Mesenchymal stem cell (in vitro differentiated cells and primary cell): ENCODE data around the gene C1QB.
A peak's percentile ranks its signal among the peaks of the same experiment; 100 is the strongest.

ENCODE experiments used
- DNase-seq: peaks from one replicate; pipeline ENCODE4 v3.0.0-alpha.2; 2013
- H2AFZ ChIP-seq: one replicate; pipeline ENCODE4 v1.6.1; 2013; ENCODE audit warnings: low read depth, mild to moderate bottlenecking, control low read depth, inconsistent platforms, low read length, moderate library complexity
- H2AK5ac ChIP-seq: 2 replicates; pipeline ENCODE4 v1.6.1; 2013; ENCODE audit warnings: low read length, moderate library complexity, mild to moderate bottlenecking, inconsistent platforms; ENCODE audit not compliant: severe bottlenecking
- H2BK120ac ChIP-seq: one replicate; pipeline ENCODE4 v1.6.1; 2013; ENCODE audit warnings: low read depth, mild to moderate bottlenecking, inconsistent platforms, low read length, moderate library complexity
- H2BK12ac ChIP-seq, 2 experiments: one replicate each; pipeline ENCODE4 v1.6.1; 2013; ENCODE audit warnings: inconsistent platforms in 2 of 2, low read length in 2 of 2, mild to moderate bottlenecking in 2 of 2, moderate library complexity in 2 of 2, control low read depth in 1 of 2
- H2BK15ac ChIP-seq: one replicate; pipeline ENCODE4 v1.6.1; 2013; ENCODE audit warnings: mild to moderate bottlenecking, low read depth, inconsistent platforms; ENCODE audit not compliant: poor library complexity, severe bottlenecking
- H2BK5ac ChIP-seq: 2 replicates; pipeline ENCODE4 v1.6.1; 2013; ENCODE audit warnings: low read depth, mild to moderate bottlenecking, low read length, control low read depth, inconsistent platforms; ENCODE audit not compliant: poor library complexity, severe bottlenecking
- H3K14ac ChIP-seq, 2 experiments: one replicate each; pipeline ENCODE4 v1.6.1; 2013; ENCODE audit warnings: inconsistent platforms in 2 of 2, low read length in 2 of 2, control low read depth in 1 of 2, mild to moderate bottlenecking in 1 of 2, moderate library complexity in 1 of 2
- H3K18ac ChIP-seq, 2 experiments: one replicate each; pipeline ENCODE4 v1.6.1; 2013; ENCODE audit warnings: inconsistent platforms in 2 of 2, low read length in 2 of 2, control low read depth in 1 of 2, low read depth in 1 of 2, mild to moderate bottlenecking in 1 of 2
- H3K23ac ChIP-seq, 2 experiments: one replicate each; pipeline ENCODE4 v1.6.1; 2013; ENCODE audit warnings: inconsistent platforms in 2 of 2, low read length in 2 of 2, mild to moderate bottlenecking in 2 of 2, moderate library complexity in 2 of 2, control low read depth in 1 of 2
- H3K27ac ChIP-seq: 2 replicates; pipeline ENCODE4 v1.5.1; 2013; ENCODE audit warnings: mild to moderate bottlenecking, moderate library complexity, low read length, control low read depth, inconsistent platforms; ENCODE audit not compliant: poor library complexity, severe bottlenecking
- H3K27me3 ChIP-seq, 2 experiments: 2 replicates each; pipeline versions ENCODE4 v1.6.1 to v1.7.0; 2013; ENCODE audit warnings: low read length in 2 of 2, mild to moderate bottlenecking in 2 of 2, moderate library complexity in 2 of 2, control low read depth in 1 of 2, inconsistent platforms in 1 of 2; ENCODE audit not compliant: control insufficient read depth in 1 of 2, insufficient read depth in 1 of 2
- H3K36me3 ChIP-seq, 2 experiments: 2 replicates each; pipeline versions ENCODE4 v1.6.1 to v1.7.0; 2013; ENCODE audit warnings: low read length in 2 of 2, control low read depth in 1 of 2, inconsistent platforms in 1 of 2, low read depth in 1 of 2, mild to moderate bottlenecking in 1 of 2; ENCODE audit not compliant: insufficient read depth in 2 of 2, control insufficient read depth in 1 of 2
- H3K4ac ChIP-seq, 2 experiments: one replicate each; pipeline ENCODE4 v1.6.1; 2013; ENCODE audit warnings: inconsistent platforms in 2 of 2, low read length in 2 of 2, mild to moderate bottlenecking in 2 of 2, moderate library complexity in 2 of 2, control low read depth in 1 of 2, low read depth in 1 of 2
- H3K4me1 ChIP-seq: 2 replicates; pipeline ENCODE4 v1.6.1; 2013; ENCODE audit warnings: low read depth, low read length, control low read depth; ENCODE audit not compliant: control insufficient read depth, insufficient read depth
- H3K4me2 ChIP-seq: 2 replicates; pipeline ENCODE4 v1.6.1; 2013; ENCODE audit warnings: low read length, mild to moderate bottlenecking, inconsistent platforms; ENCODE audit not compliant: poor library complexity, severe bottlenecking
- H3K4me3 ChIP-seq, 2 experiments: 2 replicates each; pipeline versions ENCODE4 v1.5.1 to v1.7.0; 2013; ENCODE audit warnings: low read length in 2 of 2, mild to moderate bottlenecking in 2 of 2, control low read depth in 1 of 2, low read depth in 1 of 2; ENCODE audit not compliant: insufficient read depth in 1 of 2
- H3K79me1 ChIP-seq: replicated peaks from 2 replicates; pipeline ENCODE4 v1.6.1; 2013; ENCODE audit warnings: mild to moderate bottlenecking, control low read depth, low read length, inconsistent platforms; ENCODE audit not compliant: poor library complexity, severe bottlenecking
- H3K9ac ChIP-seq: 2 replicates; pipeline ENCODE4 v1.7.0; 2013; ENCODE audit warnings: mild to moderate bottlenecking, low read length, moderate library complexity
- H3K9me3 ChIP-seq: 2 replicates; pipeline ENCODE4 v1.7.0; 2013; ENCODE audit warnings: mild to moderate bottlenecking, low read length; ENCODE audit not compliant: control insufficient read depth
- H4K8ac ChIP-seq: one replicate; pipeline ENCODE4 v1.6.1; 2013; ENCODE audit warnings: inconsistent platforms, mild to moderate bottlenecking, low read length, moderate library complexity
- H4K91ac ChIP-seq: one replicate; pipeline ENCODE4 v1.6.1; 2013; ENCODE audit warnings: mild to moderate bottlenecking, low read length, inconsistent platforms
- WGBS: methylation state at CpG from one replicate; pipeline ENCODE4 v1.1.7; 2013; ENCODE audit warnings: mixed read lengths; 5-methylcytosine and 5-hydroxymethylcytosine counted together

The C1QB gene

GRCh38 chr1:22646384-22646783, 6.7 kb upstream of the C1QB start:
- Histone ChIP-seq H3K79me1 (no peaks in the 10 kb centered on the region), H3K9me3 (no peaks in the 10 kb centered on the region), H3K14ac (no peak overlapping the region), H3K4me3 (no peak overlapping the region), H3K18ac (no peak overlapping the region), H3K27me3 (peaks cover 36 to 45% of the 10 kb centered on the region in 2 experiments), H3K36me3 (no peaks in the 10 kb centered on the region), H2BK120ac (no peak overlapping the region), H3K4me1 (peaks cover 3% of the 10 kb centered on the region), H3K23ac (no peak overlapping the region), H3K27ac (no peak overlapping the region), H3K4me2 (no peak overlapping the region), H2BK5ac (no peak overlapping the region), H3K4ac (no peak overlapping the region), H2BK12ac (no peak overlapping the region), H2AFZ (no peak overlapping the region), H4K8ac (no peak overlapping the region), H4K91ac (no peak overlapping the region), H2AK5ac (no peak overlapping the region), H3K9ac (no peak overlapping the region), H2BK15ac (no peak overlapping the region)
- DNase-seq: peak; percentile 7
- WGBS: no CpG with 5 or more reads among the region's 1 CpG

- Histone ChIP-seq H3K27ac (no peak overlapping the region), H3K27me3 (peaks cover 40 to 55% of the 10 kb centered on the region in 2 experiments), H3K18ac (no peak overlapping the region), H3K4me1 (no peaks in the 10 kb centered on the region), H3K36me3 (no peaks in the 10 kb centered on the region), H3K9me3 (no peaks in the 10 kb centered on the region), H2BK15ac (no peak overlapping the region), H2AK5ac (no peak overlapping the region), H2BK12ac (no peak overlapping the region), H3K4me3 (no peak overlapping the region), H2AFZ (no peak overlapping the region), H3K23ac (no peak overlapping the region), H3K9ac (no peak overlapping the region), H3K79me1 (no peaks in the 10 kb centered on the region), H2BK120ac (no peak overlapping the region), H2BK5ac (no peak overlapping the region), H4K91ac (no peak overlapping the region), H3K4me2 (no peak overlapping the region), H3K4ac (no peak overlapping the region), H3K14ac (no peak overlapping the region), H4K8ac (no peak overlapping the region)
- WGBS: 84% methylated on average over 6 of the region's 13 CpGs
- DNase-seq: no peak
Observed at GRCh38 chr1:22650089-22650693, 2.8 kb upstream of the C1QB start.

GRCh38 chr1:22651941-22652856, 837 bp upstream of the C1QB start:
- peaks cover 56 to 75% of the 10 kb centered on the region in 2 experiments for H3K27me3 ChIP-seq
- no peak overlapping the region for H3K4me3 ChIP-seq
- H4K91ac ChIP-seq: no peak overlapping the region
- H3K14ac ChIP-seq: no peak overlapping the region
- no peak overlapping the region for H3K27ac ChIP-seq
- no peak overlapping the region for H3K9ac ChIP-seq
- H3K4ac ChIP-seq: no peak overlapping the region
- H2BK120ac ChIP-seq: no peak overlapping the region
- H3K4me1 ChIP-seq: no peaks in the 10 kb centered on the region
- H3K9me3 ChIP-seq: no peaks in the 10 kb centered on the region
- H3K18ac ChIP-seq: no peak overlapping the region
- 87% methylated on average over 13 of the region's 15 CpGs for WGBS
- no peak overlapping the region for H2AK5ac ChIP-seq
- no peak for DNase-seq
- no peak overlapping the region for H2BK15ac ChIP-seq
- no peak overlapping the region for H3K23ac ChIP-seq
- H3K36me3 ChIP-seq: no peaks in the 10 kb centered on the region
- no peak overlapping the region for H4K8ac ChIP-seq
- H2AFZ ChIP-seq: no peak overlapping the region
- H2BK12ac ChIP-seq: no peak overlapping the region
- H3K4me2 ChIP-seq: no peak overlapping the region
- H3K79me1 ChIP-seq: no peaks in the 10 kb centered on the region
- H2BK5ac ChIP-seq: no peak overlapping the region

GRCh38 chr1:22654692-22655091, 1.7 kb downstream of the C1QB start:
- Histone ChIP-seq H3K79me1 (no peaks in the 10 kb centered on the region), H4K8ac (no peak overlapping the region), H3K9ac (no peak overlapping the region), H2BK5ac (no peak overlapping the region), H2AFZ (no peak overlapping the region), H3K4ac (no peak overlapping the region), H3K14ac (no peak overlapping the region), H3K18ac (no peak overlapping the region), H2BK12ac (no peak overlapping the region), H2BK15ac (no peak overlapping the region), H3K4me2 (no peak overlapping the region), H4K91ac (no peak overlapping the region), H3K23ac (no peak overlapping the region), H3K36me3 (no peaks in the 10 kb centered on the region), H3K27ac (no peak overlapping the region), H3K27me3 (peaks cover 68 to 81% of the 10 kb centered on the region in 2 experiments), H2AK5ac (no peak overlapping the region), H3K4me3 (no peak overlapping the region), H3K9me3 (no peaks in the 10 kb centered on the region), H2BK120ac (no peak overlapping the region), H3K4me1 (no peaks in the 10 kb centered on the region)
- DNase-seq: no peak
- WGBS: 59% methylated on average over 5 of the region's 5 CpGs
